ENCODE results near the gene NRIP1. TPM values are rescaled to one million over a fixed set of nuclear protein-coding genes. Genes with fewer than 3 reads are reported as not detected.

NRIP1 gene
- total and polyA plus RNA-seq, 9 of the 15 experiments (the other 6 are each of a cell fraction or from before 2014, with no cell fraction given): 4.3 to 42.8 (median 19.6) TPM

- peak; percentile 93 for TF ChIP-seq REST (IDR thresholded peaks at IDR 0.05; ENCODE audit: borderline replicate concordance)
- peak; percentile 91 for TF ChIP-seq REST (CRISPR knock-in tag; IDR thresholded peaks at IDR 0.05; ENCODE audit: low read depth)
- TF ChIP-seq NRF1 (conservative IDR thresholded peaks at IDR 0.05 in 1 of 2, IDR thresholded peaks at IDR 0.05 in 1 of 2): 0 out of 4 replicates have a peak, but pooled peaks of 1 of the 2 experiments have one; percentile 20
- TF ChIP-seq TBP (optimal IDR thresholded peaks at IDR 0.05; ENCODE audit: low read depth, low read length): peak; percentile 79
- no peak for TF ChIP-seq FOXP1 (CRISPR knock-in tag; IDR thresholded peaks at IDR 0.05)
- peak; percentile 57 for TF ChIP-seq TFAP4 (CRISPR knock-in tag; IDR thresholded peaks at IDR 0.05; ENCODE audit: borderline replicate concordance)
- TF ChIP-seq ZBTB1 (CRISPR knock-in tag; IDR thresholded peaks at IDR 0.05; ENCODE audit: borderline replicate concordance, low read depth): no peak
- TF ChIP-seq UBTF (IDR thresholded peaks at IDR 0.05; ENCODE audit: borderline replicate concordance in 1 of 2, low read depth in 2 of 2, low read length in 2 of 2): peak; percentile 31 to 91; a peak in 1 of 4 replicates
- no peak for TF ChIP-seq RFX7 (CRISPR knock-in tag; IDR thresholded peaks at IDR 0.05)
- TF ChIP-seq NFIC (IDR thresholded peaks at IDR 0.05): peak; percentile 41
- TF ChIP-seq MECOM (CRISPR knock-in tag; IDR thresholded peaks at IDR 0.05): 0 out of 2 replicates have a peak, but pooled peaks have one; percentile 26
- no peak for TF ChIP-seq ZNF134 (CRISPR knock-in tag; conservative IDR thresholded peaks at IDR 0.05)
- TF ChIP-seq POLR2A (conservative IDR thresholded peaks at IDR 0.05): peak; percentile 61
- peak; percentile 33; the same call in 1 of the 2 replicates for TF ChIP-seq NBN (IDR thresholded peaks at IDR 0.05; ENCODE audit: low read depth)
- no peak for TF ChIP-seq HNRNPL (IDR thresholded peaks at IDR 0.05; ENCODE audit: low read depth, low read length)
These were observed at the start of gene NRIP1 (continued) for GRCh38 chr21:15064576-15065391.

All from K562 (cell line).